ENCODE results near the gene RGL3.
"Not testable (repeated sequence)": the region's sequence is repeated elsewhere in the genome, so short reads cannot be mapped to it uniquely, and the experiment has no call there.

RGL3 gene

DNA sequence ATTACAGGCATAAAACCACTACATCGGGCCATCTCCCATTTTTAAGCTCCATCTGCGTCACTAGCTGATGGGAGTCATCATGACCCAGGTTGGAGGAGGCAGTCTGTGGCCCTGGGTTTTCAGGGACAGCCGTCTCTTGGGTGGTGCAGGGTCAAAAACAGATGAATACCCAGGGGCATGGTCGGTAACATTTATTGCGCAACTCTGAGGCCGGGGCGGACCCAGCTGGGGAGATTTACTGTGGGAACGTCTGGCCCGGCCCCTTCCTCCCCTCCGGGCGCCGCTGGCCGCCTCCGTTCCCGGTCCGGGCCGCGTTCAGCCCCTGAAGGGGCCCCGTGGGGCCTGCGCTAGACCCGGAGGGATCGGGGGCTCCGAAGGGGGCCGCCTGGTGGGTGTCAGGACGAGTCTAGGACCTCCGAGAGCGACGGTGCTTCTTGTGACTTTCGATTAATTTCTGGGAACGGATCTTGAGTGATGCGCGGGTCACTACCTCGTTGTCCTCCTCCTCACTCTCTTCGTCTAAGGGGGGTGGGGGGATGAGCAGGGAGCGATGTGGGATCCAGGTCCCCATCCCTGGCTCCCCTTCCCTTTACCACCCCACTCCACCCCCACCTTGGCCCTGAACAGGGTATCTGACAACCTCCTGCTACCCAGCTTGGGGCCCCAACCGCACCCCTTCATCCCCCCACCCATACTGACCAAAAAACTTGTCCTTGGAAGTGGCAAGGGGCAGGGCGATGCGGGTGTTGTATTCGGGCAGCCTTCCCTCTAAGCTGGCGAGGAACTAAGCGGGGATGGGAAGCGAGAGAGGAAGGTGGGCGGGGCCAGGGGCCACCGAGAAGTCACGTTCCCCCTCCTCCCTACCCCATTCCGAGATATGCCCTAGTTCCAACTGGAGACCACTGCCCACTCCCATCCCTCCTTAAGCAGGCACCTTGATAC lies 1.6 kb upstream of the RGL3 start:
- DNase-seq (ENCODE audit: low spot score) = no peak

DNA sequence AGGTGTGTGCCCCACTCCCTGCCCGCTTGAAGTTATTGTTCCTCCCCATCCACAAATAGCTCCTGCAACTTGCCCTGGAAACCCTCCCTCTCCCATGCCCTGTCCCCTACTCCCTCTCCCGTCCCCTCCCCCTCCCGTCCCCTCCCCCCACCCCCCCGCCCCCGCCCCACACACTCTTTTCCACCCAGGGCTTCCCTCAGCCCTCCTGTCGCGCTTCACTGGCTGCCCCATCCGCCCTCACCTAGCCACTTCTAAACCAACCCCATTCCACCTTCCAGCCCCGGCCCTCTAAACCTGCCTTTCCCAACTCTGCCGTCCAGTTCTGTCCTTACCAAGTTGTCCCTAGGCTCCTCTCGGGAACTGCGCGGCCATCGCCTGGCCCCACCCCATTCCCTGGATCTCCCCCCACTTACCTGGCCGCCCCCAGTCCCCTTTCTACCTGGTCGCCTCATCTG lies 993 bp downstream of the RGL3 start:
- DNase-seq (ENCODE audit: low spot score) = no peak

DNA sequence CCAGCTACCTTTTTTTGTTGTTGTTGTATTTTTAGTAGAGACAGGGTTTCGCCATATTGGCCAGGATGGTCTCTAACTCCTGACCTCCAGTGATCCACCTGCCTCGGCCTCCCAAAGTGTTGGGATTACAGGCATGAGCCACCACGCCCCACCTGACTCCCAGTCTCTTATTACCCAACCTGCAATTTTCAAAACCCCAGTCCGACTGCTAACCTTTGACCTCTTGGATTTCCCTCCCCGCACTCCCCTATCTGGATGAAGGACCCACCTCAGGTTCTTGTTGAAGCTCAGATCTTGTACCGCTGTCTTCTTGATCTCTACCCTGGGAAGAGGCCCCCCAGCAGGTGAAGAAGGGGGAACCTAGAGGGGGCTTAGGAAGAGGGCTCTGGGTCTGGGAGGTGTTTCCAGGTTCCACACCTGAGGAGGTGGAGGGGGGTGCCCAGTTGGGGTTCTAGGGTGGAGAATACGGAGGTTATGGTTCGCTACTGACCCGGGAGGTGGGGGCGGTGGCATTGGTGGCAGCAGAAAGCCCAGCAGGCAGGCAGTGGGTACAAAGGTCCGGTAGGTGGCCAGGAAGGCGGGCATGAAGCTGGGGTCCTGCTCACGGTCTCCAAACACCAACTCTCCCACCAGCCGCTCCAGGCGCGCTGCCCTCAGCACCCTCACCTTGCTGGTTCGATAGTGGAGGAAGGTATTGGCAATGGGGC lies 2.6 kb downstream of the RGL3 start:
- DNase-seq (ENCODE audit: low spot score) = no peak

DNA sequence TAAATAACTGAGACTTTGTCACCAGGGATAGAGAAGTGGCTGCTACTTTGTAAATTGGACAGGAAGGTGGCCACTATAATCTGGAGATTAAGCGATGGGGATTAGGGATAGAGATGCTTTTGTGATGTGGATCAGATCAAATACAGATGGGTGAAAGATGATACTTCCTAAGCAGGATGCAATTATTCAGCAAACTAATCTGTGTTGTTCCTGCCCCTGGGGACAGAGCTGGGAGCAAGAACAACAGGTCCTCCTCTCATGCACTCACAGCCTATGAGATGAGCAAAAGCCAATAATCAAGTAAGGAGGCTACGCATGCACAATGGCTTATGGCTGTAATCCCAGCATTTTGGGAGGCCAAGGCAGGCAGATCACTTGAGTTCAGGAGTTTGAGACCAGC lies 4.6 kb downstream of the RGL3 start:
- no peak for DNase-seq (ENCODE audit: low spot score)

GRCh38 chr19:11410682-11411081 lies 8.4 kb downstream of the RGL3 start:
- no peak for DNase-seq (ENCODE audit: low spot score)

DNA sequence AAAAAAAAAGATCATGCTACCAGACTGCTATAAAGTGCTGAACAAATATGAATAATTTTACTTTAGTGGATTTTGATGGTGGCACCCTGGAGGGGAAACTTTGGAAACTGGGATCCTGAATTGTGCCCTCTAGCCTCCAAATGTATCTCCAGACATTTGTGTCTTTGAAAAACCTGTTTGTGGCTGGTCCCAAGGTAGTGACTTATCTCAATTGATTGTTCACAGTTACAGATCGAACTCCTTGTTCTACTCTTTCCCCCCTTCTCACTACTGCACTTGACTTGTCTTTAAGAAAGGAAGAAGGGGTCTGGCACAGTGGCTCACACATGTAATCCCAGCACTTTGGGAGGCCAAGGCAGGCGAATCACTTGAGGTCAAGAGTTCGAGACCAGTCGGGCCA lies 10.5 kb downstream of the RGL3 start:
- no peak for DNase-seq (ENCODE audit: low spot score)

GRCh38 chr19:11406703-11407236 lies 12.3 kb downstream of the RGL3 start:
- DNase-seq (ENCODE audit: low spot score) = not testable (repeated sequence)

DNA sequence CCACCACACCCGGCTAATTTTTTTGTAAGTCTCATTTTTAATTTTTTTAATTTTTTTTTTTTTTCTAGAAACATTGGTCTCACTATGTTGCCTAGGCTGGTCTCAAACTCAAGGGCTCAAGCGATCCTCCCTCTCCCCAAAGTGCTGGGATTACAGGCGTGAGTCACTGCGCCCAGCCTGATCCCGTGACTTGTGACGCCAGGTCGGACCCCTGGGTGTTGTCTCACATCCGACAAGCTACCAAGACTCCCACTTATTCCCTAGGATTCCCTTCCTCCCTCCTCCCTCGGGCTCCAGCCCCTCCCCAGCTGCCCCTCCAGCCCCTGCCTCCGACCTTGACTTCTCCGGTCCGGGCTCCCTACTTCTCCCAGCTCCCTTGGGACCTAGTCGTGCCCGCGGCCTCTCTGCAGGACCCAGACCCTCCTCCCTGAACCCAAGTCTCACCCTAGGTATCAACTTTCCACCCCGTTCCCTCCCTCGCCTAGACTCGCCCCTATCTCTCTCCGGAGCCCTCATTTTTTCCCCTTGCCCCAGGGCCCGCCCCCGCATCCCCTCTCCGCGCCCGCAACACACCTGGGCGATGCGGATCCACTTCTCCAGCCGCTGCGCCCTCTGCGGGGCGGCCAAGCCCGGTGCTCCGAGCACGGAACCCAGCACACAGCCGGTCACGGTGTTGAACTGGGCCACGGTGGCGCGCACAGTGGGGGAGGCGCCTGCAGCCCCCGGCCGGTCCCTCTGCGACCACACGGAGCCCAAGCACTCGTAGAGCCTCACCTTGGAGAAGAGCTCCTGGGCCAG lies 13.1 kb downstream of the RGL3 start:
- DNase-seq (ENCODE audit: low spot score) = no peak

- DNase-seq (ENCODE audit: low spot score) = no peak
These were observed 14.4 kb downstream of the RGL3 start for GRCh38 chr19:11404588-11405222.

DNA sequence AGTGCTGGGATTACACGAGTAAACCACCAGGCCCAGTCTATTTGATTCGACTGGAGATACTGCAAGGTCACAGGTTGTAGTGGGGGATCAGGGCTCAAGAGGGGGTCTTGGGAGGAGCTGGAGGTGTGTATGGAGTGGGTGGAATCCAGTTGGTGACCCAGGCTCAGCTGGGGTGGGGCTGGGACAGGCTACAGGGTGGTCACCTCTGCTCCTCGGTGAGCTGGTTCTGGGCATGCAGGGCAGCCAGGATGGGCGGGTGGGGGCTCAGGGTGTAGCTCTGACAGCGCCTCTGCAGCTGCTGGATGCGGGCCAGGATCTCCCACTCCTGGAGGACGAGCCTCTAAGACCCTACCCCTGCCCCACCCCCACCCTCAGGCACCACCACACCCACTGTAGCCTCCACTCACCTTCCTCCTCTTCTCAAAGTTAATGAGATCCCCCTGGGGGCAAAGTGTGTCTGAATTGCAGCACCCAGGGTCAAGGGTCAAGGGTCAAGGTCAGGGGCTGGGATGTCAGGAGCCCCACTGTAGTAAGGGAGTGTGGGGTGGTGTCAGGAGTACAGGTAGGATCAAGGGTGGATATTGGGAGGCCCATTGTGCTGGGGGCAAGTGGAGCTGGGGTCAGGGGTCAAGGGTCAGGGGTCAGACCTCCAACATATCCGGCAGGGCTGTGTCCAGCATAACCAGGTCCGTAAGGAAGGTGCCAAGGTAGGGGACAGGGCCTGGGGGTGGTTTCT lies 17.1 kb downstream of the RGL3 start:
- no peak for DNase-seq (ENCODE audit: low spot score)

GRCh38 chr19:11400798-11401197 lies 18.3 kb downstream of the RGL3 start:
- DNase-seq (ENCODE audit: low spot score) = no peak

DNA sequence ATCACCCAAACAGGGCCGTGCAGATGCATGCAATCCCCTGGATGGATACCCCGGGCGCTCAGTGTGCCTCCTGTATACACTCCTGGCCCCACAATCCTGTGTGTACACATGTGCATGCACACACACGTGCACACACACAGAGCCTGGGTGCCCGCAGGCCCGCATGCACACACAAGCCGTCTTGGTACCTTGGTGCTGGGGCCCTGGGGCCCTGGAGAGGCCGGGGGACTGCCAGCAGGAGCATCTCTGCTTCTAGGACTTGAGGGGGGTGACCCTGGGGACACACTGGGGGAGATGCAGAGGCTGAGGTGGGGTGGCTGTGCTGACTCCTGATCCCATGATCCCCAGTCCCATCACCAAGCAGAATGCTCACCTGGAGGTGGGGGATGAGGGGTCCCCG lies 19.4 kb downstream of the RGL3 start:
- DNase-seq (ENCODE audit: low spot score) = no peak

GRCh38 chr19:11397089-11397610 lies 22.0 kb downstream of the RGL3 start:
- DNase-seq (ENCODE audit: low spot score) = no peak

GRCh38 chr19:11390933-11391680 lies 28.0 kb downstream of the RGL3 start:
- no peak for DNase-seq (ENCODE audit: low spot score)

GRCh38 chr19:11390359-11390758 lies 28.8 kb downstream of the RGL3 start:
- no peak for DNase-seq (ENCODE audit: low spot score)

GRCh38 chr19:11387162-11388034 lies 31.7 kb downstream of the RGL3 start:
- no peak for DNase-seq (ENCODE audit: low spot score)

- DNase-seq (ENCODE audit: low spot score) = no peak
These were observed 34.4 kb downstream of the RGL3 start for GRCh38 chr19:11384778-11385129.

DNA sequence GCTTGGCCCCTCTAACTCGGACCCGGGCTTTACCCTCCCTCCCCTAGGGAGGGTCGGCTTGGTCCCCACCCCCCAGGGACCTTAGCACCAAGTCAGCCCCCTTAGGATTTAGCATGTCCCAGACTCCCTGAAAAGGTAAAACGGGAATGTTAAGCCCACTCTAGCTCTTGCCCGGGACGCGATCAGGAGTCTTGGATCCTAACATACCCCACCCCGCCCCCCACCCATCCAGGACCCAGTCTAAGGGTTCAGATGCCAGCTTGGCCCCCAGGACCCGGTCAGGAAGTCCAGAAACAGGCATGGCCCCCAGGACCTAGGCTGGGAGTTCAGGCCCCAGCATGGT lies 35.4 kb downstream of the RGL3 start:
- DNase-seq (ENCODE audit: low spot score) = no peak
